ENCODE results near the gene SNAI3. TPM values are rescaled to one million over a fixed set of nuclear protein-coding genes. Genes with fewer than 3 reads are reported as not detected.

The SNAI3 gene
- total RNA-seq, 1 donor from 2014 or later: 7.3 TPM

GRCh38 chr16:88635671-88636319, 50.5 kb downstream of the SNAI3 start:
- DNase-seq (ENCODE audit: low read depth): no peak

GRCh38 chr16:88634994-88635670, 51.2 kb downstream of the SNAI3 start:
- DNase-seq (ENCODE audit: low read depth): no peak

GRCh38 chr16:88634141-88634993, 51.9 kb downstream of the SNAI3 start:
- no peak for DNase-seq (ENCODE audit: low read depth)

GRCh38 chr16:88633684-88634140, 52.6 kb downstream of the SNAI3 start:
- no peak for DNase-seq (ENCODE audit: low read depth)

- DNase-seq (ENCODE audit: low read depth): no peak
Observed at GRCh38 chr16:88632587-88632930, 53.7 kb downstream of the SNAI3 start.

GRCh38 chr16:88631920-88632586, 54.3 kb downstream of the SNAI3 start:
- DNase-seq (ENCODE audit: low read depth): no peak

GRCh38 chr16:88631384-88631783, 54.9 kb downstream of the SNAI3 start:
- no peak for DNase-seq (ENCODE audit: low read depth)

- DNase-seq (ENCODE audit: low read depth): no peak
Observed at GRCh38 chr16:88630941-88631340, 55.4 kb downstream of the SNAI3 start.

GRCh38 chr16:88630433-88630832, 55.9 kb downstream of the SNAI3 start:
- no peak for DNase-seq (ENCODE audit: low read depth)

- DNase-seq (ENCODE audit: low read depth): no peak
Observed at GRCh38 chr16:88629835-88630234, 56.5 kb downstream of the SNAI3 start.

GRCh38 chr16:88628512-88628974, 57.8 kb downstream of the SNAI3 start:
- DNase-seq (ENCODE audit: low read depth): no peak

Small RNA genes lying within 50 kb of the gene (microRNA-seq; reads per million reads assigned to microRNA genes)
- gene MIR4722: not detected

Other genes with a start within 250 kb of the SNAI3 start
- gene ZFPM1, start 233.2 kb downstream of the SNAI3 start, total RNA-seq: 0.70 and 0.94 TPM in 2 replicates
- 10.4 and 13.4 TPM in 2 replicates for gene ZC3H18, start 116.1 kb downstream of the SNAI3 start, total RNA-seq
- gene IL17C, start 47.9 kb downstream of the SNAI3 start, total RNA-seq: not detected in 2 replicates
- gene CYBA, start 35.5 kb downstream of the SNAI3 start, total RNA-seq: 0.26 and 1.0 TPM in 2 replicates
- 55.8 and 177 TPM in 2 replicates for gene MVD, start 23.4 kb downstream of the SNAI3 start, total RNA-seq
- 18.7 and 26.1 TPM in 2 replicates for gene RNF166, start 19.9 kb upstream of the SNAI3 start, total RNA-seq
- gene CTU2, start 20.0 kb upstream of the SNAI3 start, total RNA-seq: 12.6 and 20.6 TPM in 2 replicates
- gene PIEZO1, start 98.7 kb upstream of the SNAI3 start, total RNA-seq: 198 and 238 TPM in 2 replicates
- gene CDT1, start 117.3 kb upstream of the SNAI3 start, total RNA-seq: 0.16 and 1.9 TPM in 2 replicates
- 86.9 and 89.3 TPM in 2 replicates for gene APRT, start 125.4 kb upstream of the SNAI3 start, total RNA-seq
- 26.8 and 34.8 TPM in 2 replicates for gene GALNS, start 170.4 kb upstream of the SNAI3 start, total RNA-seq
- gene TRAPPC2L, start 170.6 kb upstream of the SNAI3 start, total RNA-seq: 60.1 and 69.5 TPM in 2 replicates
- 0.11 TPM in 1 of 2 replicates, not detected in the other for gene PABPN1L, start 180.2 kb upstream of the SNAI3 start, total RNA-seq